Measurements from ENCODE around the gene LELP1. TPM values are rescaled to one million over a fixed set of nuclear protein-coding genes. Genes with fewer than 3 reads are reported as not detected.

The LELP1 gene
- total and polyA plus RNA-seq, 9 of the 15 experiments (the other 6 are each of a cell fraction or from before 2014, with no cell fraction given) = not detected

DNA sequence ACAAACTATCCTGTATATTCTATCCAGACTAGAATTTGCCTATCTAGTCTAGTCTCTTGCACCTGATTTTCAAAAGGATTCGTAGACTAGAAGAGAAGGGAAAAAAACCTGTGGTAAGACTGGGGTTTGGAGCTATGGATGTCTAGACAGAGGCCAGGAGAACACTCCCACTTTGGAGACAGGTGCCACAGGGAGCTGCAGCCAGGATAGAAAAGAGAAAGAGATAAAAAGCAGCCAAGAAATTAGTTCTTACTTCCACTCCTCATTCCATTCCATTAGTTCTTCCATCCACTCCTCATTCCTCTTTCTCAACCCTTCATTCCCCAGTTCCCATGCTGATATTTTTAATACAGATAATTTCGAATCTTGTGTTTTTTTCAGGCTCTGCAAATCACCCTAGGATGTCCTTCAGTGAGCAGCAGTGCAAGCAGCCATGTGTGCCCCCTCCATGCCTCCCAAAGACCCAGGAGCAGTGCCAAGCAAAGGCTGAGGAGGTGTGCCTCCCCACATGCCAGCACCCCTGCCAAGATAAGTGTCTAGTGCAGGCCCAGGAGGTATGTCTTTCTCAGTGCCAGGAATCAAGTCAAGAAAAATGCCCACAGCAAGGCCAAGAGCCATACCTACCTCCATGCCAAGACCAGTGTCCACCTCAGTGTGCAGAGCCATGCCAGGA is 14.7 kb downstream of the LELP1 start:
- Histone ChIP-seq H3K79me2 (ENCODE audit: control insufficient read depth, insufficient read depth, low read length) (no peaks in the 10 kb centered on the region), H3K27ac (ENCODE audit: extremely low read depth, low read depth, low read length) (no peak overlapping the region), H3K9ac (ENCODE audit: insufficient read depth in 1 of 2, low read depth in 2 of 2, low read length in 2 of 2) (no peak overlapping the region), H3K4me3 (no peak overlapping the region), H3K27me3 (ENCODE audit: control insufficient read depth in 2 of 2, insufficient read depth in 2 of 2, low read length in 2 of 2) (peaks cover 0 to 11% of the 10 kb centered on the region in 2 experiments; a peak in 1 of 5 replicates), H3K9me1 (ENCODE audit: control insufficient read depth, insufficient read depth, low read length) (no peaks in the 10 kb centered on the region), H3K4me2 (ENCODE audit: insufficient read depth, low read length) (no peak overlapping the region), H2AFZ (ENCODE audit: low read depth, low read length) (no peak overlapping the region), H4K20me1 (replicated peaks; ENCODE audit: control insufficient read depth, insufficient read depth, low read length) (no peaks in the 10 kb centered on the region), H3K9me3 (replicated peaks; ENCODE audit: control insufficient read depth, insufficient read depth, low read depth, low read length) (no peaks in the 10 kb centered on the region), H3K36me3 (ENCODE audit: control insufficient read depth, insufficient read depth, low read length) (no peaks in the 10 kb centered on the region), H3K4me1 (replicated peaks in 1 of 2; ENCODE audit: control insufficient read depth in 2 of 2, insufficient read depth in 2 of 2, low read length in 2 of 2) (no peaks in the 10 kb centered on the region; a peak in 1 of 5 replicates)
- no peak for DNase-seq (ENCODE audit: extremely low read depth in 1 of 4, low spot score in 3 of 4)
- ChIA-PET POLR2A (no interaction called here), CTCF (ENCODE audit: low intra/inter-chr PET ratio) (no interaction called here)
- ATAC-seq = no peak
- FAIRE-seq = no peak
- in situ Hi-C loops (cut with MboI) (no loop called here), intact Hi-C loops (cut with micrococcal nuclease) (no loop called here)
- BruUV-seq (replicated peaks) = no TSS peak
- no peak for TF ChIP-seq ZKSCAN3 (CRISPR knock-in tag; IDR thresholded peaks at IDR 0.05)
- TF ChIP-seq, protein P1, sequence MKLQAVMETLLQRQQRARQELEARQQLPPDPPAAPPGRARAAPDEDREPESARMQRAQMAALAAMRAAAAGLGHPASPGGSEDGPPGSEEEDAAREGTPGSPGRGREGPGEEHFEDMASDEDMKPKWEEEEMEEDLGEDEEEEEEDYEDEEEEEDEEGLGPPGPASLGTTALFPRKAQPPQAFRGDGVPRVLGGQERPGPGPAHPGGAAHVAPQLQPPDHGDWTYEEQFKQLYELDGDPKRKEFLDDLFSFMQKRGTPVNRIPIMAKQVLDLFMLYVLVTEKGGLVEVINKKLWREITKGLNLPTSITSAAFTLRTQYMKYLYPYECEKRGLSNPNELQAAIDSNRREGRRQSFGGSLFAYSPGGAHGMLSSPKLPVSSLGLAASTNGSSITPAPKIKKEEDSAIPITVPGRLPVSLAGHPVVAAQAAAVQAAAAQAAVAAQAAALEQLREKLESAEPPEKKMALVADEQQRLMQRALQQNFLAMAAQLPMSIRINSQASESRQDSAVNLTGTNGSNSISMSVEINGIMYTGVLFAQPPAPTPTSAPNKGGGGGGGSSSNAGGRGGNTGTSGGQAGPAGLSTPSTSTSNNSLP (IDR thresholded peaks at IDR 0.05; ENCODE audit: borderline replicate concordance, low read depth, low read length) = no peak
- no peak for TF ChIP-seq ZFP36 (IDR thresholded peaks at IDR 0.05; ENCODE audit: low read depth, low read length, partially characterized antibody)
- TF ChIP-seq ZNF212 (CRISPR knock-in tag; IDR thresholded peaks at IDR 0.05) = no peak
- WGBS (ENCODE audit: insufficient coverage, low coverage, missing lambda C conversion rate) = 0% methylated on average over 2 of the region's 2 CpGs
